Measurements from ENCODE around the gene KCNJ6.

GRCh38 chr21:37916310-37917051, at the start of gene KCNJ6:
- TF ChIP-seq POLR2A (IDR thresholded peaks at IDR 0.05; ENCODE audit: low read length), result no peak
- no peak for TF ChIP-seq GATA1 (IDR thresholded peaks at IDR 0.05; ENCODE audit: low read depth, low read length)

Data from erythroblast (primary cell).